UCSD-AML1 (cell line): ENCODE measurements around the gene TCERG1L.

ENCODE experiments used
- DNase-seq: peaks from one replicate; lab custom pipeline; 2025; ENCODE audit not compliant: unreplicated experiment; lab: John Stamatoyannopoulos, UW

Gene TCERG1L

DNA sequence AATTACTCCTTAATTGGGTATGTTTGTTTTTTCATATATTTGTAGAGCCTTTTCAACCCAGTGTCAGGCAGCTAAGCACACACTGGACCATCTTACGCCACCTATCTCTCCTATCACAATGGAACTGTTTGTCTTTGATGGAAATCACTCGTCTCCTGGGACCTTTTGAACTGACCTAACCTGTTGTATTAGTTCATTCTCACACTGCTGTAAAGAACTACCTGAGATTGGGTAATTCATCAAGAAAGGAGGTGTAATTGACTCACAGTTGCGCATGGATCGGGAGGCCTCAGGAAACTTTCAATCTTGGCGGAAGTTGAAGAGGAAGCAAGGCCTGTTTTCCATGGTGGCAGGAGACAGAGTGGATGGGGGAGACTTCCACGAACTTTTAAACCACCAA, 182.0 kb downstream of the TCERG1L start:
- no peak for DNase-seq

- no peak for DNase-seq
Measured at GRCh38 chr10:131128731-131129130, 182.8 kb downstream of the TCERG1L start.

- no peak for DNase-seq
Measured at GRCh38 chr10:131127610-131128009, 183.9 kb downstream of the TCERG1L start.

- DNase-seq: no peak
Measured at GRCh38 chr10:131127138-131127589, 184.4 kb downstream of the TCERG1L start.

DNA sequence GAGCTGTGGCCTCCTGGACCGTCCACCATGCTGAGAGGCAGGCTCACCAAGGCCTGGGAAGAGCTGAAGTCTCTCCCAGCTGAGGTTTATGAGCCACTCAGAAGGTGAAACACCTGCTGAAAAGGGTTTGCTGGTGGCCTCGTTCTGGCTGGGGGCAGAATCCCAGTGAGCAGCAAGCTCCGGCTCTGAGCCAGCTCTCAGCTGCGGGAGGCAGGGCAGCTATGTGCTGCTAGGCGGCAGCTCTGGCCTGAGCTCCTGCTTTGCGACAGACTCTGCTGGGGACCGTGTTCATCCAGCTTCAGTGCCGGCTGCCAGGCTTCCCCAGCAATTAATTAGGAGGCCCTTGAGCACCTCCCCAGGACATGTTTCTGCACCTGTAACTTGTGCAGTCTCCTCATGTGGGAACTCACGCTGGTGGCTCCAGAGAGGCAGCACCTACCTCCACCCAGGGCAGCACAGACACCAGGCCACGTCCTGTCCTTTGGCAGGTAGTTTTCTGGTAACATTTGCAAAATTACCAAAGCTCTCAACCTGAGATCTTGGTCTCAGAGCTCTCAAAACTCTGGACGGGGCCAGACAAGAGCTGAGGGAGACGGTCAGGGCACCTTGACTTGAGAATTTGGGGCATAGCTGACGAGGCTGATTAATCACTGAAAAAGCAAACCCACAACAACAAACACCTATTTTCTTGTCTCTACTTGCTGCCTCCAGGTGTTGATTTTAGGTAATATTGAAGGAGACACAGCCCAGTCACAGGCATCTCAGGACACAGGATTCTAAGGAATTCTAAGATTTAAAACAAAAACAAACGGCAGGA, 185.0 kb downstream of the TCERG1L start:
- no peak for DNase-seq

GRCh38 chr10:131125511-131126225, 185.9 kb downstream of the TCERG1L start:
- no peak for DNase-seq

DNA sequence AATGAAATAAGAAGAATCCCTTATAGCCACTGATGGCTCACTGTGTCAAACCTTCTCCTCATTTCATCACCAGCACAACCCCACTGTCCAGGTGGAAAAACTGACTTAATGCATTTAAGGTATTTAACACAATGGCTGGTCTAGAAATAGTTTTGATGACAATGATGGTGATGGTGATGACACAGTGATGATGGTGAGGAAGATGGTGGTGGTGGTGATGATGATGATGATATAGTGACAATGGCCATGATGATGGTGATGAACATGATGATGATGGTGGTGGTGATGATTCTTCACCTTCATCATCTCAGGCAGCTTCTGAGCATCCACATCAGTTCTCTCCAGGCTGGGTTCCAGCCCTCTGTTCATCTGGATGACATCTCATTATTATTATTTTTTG, 186.6 kb downstream of the TCERG1L start:
- DNase-seq: no peak

- DNase-seq: no peak
Measured at GRCh38 chr10:131123496-131123895, 188.0 kb downstream of the TCERG1L start.

DNA sequence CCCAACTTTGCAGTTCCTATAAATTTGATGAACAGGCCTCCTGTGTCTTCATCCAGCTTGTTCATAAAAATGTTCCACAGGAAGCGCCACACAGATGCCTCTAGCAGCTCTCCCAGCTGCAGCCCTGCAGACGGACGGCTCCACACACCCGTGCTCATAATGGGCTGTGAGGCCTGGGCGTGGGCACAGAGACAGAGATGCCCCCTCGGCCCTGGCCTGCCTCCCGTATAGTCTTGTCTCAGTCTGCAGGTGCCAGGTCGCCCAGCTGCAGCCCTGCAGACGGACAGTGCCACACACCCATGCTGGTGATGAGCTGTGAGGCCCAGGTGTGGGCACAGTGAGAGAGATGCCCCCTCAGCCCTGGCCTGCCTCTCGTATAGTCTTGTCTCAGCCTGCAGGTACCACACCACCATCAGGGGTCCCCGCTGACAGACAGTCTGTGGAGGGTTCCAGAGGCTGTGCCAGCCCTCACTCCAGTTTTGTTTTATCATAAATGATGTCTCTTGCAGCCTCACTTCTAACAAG, 189.9 kb downstream of the TCERG1L start:
- DNase-seq: no peak

DNA sequence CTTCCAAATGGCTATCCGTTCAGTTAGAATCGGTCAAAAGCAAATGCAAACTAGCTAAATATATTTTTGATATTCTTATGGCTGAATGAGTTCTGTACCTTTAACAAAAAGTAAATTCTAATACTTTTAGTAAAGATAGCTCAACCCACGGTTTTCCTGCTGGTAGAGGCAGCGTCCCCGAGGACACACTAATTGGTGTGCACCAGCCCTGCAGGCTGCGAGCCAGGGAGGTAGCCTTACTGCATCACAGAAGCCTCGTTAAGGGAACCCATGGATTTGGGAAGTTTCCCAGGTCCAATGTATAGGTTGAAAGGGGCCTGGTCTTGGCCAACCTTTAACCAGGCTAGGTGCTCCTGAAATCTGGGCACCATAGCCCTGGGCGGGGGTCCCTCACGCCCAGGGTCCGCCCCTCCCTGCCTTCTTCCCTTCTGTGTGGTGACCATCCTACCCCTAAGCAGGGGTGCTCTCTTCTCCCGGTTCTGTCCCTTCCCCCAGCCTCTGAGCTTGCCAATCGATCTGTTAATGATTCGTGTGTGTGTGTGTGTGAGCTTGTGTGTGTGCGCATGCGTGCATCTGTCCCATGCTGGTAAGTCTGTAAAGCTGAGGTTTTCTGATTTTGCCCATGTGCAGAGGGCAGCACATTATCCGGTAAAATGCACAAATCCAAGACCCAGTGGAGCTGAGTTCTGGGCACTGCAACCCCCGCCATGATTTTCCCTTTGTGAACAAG, 191.7 kb downstream of the TCERG1L start:
- DNase-seq: no peak

GRCh38 chr10:131117416-131118212, 193.9 kb downstream of the TCERG1L start:
- DNase-seq: no peak

DNA sequence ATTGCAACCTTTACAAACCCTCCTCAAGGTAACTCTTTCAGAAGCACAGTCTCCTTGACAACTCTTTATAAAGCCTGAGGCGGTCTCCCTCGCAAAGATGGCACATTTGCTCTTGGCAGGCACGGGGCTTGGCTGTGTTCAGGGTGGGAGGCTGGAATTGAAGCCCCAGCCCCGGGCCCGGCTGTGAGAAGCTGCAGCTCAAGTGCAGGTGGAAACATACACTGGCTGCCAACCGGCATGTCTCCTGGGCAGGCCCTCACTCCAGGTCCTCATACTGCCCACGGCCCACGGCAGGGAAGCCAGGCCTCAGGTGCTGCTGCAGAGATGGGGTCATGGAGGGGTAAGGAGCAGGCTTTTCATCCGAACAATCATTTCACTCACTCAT, 194.5 kb downstream of the TCERG1L start:
- DNase-seq: no peak

DNA sequence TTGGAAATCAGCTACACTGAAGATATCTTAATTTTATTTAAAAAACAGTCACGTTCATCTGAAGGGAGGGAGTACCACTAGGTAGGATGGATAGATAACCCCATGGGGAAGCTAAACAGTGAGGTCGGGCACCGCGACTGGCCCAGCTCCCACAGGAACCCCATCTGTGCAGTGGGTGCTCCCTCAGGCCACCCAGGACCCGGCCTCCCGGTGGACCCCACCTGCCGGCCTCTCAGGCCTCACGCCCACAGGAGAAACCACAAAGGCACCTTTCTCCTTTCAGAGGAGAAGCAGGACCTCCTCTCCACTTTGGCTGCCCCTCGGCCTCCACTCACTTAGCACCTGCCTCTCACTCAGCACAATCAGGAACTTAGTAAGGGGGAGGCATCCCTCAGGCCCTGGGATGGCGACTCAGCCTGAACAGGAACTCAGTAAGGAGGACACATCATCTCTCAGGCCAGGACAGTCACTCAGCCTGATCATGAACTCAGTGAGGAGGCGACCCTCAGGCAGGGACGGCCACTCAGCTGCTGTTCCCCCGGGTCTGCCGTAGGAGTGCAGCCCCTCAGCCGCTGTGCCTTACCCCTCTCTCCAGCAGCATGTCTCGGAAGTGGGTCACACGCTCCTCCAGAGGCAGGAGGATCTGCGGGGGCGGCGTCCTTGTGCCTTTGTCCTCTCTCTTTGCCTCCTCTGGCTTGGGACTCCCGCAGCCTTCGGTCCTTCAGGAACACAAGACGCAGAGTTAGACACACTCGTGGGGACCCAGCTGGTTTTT, 195.1 kb downstream of the TCERG1L start:
- no peak for DNase-seq

GRCh38 chr10:131115801-131116200, 195.7 kb downstream of the TCERG1L start:
- DNase-seq: no peak

- no peak for DNase-seq
Measured at GRCh38 chr10:131115321-131115720, 196.2 kb downstream of the TCERG1L start.

- no peak for DNase-seq
Measured at GRCh38 chr10:131114846-131115245, 196.7 kb downstream of the TCERG1L start.

DNA sequence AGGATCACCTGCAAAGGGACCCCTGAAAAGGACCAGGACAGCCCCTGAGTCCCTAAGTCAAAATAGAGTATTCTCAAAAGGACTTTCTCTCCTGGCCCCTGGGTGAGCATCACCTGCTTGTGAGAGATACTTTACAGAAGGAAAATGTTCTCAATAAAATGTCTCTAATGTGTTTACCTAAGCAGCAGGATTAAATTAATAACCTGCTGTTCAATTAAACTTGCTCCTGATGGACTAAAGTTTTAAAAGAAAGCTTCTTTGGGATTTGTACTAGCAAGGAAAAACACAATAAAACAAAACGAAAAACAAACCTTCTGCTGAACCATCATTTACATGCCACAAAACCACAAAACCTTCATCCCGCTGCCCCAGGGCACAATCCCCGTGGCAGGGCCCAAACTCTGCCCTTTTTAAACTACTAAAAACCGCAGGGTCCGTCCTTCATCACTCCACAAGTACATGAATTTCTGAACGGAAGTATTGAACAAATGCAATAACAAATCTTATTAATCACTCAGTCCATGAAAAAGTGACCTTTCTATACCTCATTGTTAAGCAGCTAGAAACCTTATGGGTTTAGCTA, 197.7 kb downstream of the TCERG1L start:
- DNase-seq: no peak

GRCh38 chr10:131113165-131113564, 198.4 kb downstream of the TCERG1L start:
- no peak for DNase-seq

DNA sequence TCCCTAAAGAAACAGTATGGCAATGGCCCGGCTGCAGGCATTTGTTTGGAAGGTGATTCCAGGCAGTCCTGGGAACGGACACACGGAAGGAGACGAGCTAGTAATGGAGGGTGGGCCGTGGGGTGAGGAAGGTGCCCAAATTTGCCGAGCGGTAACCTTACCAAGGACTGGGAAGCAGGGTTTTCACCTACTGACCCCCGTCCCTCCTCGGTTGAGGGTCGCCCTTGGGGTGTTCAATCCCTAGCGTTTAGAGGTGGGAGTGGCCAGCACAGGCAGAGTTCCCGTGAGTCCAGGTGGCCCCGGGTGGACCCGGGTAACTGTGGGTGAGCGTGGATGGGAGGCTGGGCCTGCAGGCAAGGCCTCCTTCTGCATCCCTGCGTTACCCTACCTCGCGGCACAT, 198.8 kb downstream of the TCERG1L start:
- no peak for DNase-seq
